Stimulated activated CD8-positive, alpha-beta memory T cell treated with anti-CD3 and anti-CD28 coated beads, Interleukin-15, amount 100 ng/mL, for 4 hours (primary cell): Measurements from ENCODE around the gene PRKCB.

Source experiments
- DNase-seq, 2 donors: peaks; one replicate each; pipeline ENCODE4 v3.0.0-alpha.2; 2020; ENCODE audit warnings: low read depth in 2 of 2

Gene PRKCB

DNA sequence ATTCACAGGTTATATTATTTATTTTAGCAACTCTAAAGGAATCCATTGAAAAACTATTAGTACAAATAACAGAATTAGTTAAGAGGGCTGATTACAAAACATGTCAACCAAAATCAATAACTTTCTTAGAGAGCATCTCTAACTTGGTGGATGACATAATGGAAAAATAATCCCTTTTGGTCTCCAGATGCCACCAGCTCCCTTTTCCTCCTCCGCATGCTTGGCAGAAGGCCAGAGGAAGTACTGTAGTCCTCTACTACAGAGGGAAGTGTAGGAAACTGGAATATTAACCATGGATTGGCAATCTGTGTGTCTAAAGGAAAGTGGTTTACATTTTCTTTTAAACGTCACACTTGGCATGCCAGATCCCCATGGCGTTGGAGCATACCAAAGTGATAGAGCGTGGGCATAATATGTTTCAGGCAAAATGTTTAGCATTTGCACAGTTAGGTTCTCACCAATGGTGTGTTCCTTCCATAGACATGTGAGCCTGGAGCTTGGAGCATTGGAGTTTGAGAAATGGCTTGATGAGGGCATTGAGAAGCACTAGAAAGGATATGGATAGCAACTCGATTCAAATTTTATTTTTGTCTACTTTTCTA lies 106.3 kb downstream of the PRKCB start:
- DNase-seq: no peak

DNA sequence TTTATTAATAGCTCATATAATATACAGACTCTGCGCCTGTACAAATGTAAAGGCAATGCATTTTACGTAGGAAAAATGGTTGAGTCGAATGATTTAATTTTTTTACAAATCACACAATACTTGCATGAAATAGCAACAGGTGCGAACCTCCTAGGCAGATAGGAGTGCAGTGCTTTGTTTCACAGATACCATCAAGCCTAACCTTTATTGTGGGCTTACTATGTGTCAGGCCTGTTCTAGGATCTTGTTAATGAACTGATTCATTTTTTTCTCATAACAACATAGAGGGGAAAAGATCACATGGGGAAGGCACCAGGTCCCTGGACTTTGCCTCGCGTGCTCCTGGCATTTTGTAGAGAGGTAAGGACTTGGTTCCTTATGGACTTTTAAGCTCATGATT lies 107.8 kb downstream of the PRKCB start:
- DNase-seq: no peak

DNA sequence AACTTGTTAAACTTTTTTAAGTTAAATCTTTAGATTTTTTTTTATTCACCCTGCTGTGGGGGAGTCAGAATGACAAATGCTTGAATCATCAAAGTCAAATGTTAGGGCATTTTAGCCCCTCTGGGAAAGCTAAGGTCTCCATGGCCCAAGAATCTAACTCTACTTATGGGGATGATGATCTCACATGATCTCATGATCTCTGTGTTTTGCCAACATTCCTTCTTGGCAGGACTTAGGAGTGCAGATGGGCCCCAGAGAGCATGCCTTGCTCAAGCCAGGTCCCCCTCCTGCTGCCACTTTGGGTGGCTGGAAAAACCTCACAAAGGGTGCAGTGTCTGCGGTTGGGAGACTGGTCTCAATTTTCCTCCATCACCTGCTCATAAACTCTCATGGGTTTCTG lies 108.6 kb downstream of the PRKCB start:
- DNase-seq: no peak

DNA sequence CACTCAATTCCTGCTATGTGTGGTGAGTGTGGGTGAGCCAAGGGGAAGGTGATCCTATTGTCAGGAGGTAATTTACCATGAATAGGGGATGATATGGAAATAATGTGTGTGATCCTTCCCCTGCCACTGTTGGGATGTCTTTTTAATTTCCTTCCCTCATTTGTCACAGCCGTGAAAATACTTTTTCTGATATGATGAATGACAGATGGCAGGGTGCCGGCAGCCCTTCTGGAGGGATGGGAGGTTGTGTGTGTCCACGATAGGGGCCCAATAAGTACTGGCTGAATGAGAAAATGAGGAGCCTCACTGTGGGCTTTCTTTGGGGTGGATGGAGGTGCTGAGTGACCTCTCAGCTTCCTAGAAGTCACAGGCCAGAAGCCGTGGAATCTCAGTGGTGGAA lies 109.5 kb downstream of the PRKCB start:
- no peak for DNase-seq

DNA sequence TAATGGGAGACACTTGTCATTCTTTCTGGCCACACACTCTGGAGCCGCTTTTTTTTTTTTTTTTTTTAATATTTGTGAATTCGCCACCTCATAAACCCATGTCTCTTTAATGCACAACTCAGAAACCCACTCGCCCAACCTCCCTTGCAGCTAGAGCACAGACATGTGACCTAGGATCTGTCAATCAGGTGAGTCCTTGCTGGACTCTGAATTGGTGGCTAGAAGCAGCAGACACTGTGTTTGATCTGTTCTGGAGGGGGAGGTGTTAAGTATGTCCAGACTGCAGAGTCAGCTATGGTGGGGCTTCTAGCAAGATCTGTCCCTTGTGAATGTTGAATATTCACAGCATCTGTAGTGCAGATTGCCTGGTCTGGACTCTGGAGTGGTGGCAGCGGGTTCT lies 112.1 kb downstream of the PRKCB start:
- DNase-seq: no peak

DNA sequence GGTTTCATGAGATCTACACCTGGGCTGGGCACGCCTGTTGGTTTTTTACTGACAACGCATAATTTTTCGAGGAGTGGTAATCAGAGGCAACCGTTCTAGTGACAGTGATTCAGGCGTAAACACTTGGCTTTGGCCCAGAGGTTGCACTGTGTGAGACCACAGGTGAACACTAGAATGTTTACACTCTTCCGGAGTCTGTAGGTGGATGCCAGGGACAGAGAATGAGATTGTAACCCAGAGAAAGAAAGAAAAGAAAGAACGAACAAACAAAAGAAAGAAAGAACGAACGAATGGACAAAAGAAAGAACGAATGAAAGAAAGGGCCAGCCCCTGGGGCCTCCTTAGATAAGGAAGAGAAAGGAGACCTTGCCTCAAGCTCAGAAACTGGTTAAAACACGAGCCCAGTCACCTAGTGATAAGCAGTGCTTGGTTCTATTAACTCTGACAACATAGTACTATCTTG lies 113.2 kb downstream of the PRKCB start:
- DNase-seq: peak in 1 of 2 donors; percentile 32

DNA sequence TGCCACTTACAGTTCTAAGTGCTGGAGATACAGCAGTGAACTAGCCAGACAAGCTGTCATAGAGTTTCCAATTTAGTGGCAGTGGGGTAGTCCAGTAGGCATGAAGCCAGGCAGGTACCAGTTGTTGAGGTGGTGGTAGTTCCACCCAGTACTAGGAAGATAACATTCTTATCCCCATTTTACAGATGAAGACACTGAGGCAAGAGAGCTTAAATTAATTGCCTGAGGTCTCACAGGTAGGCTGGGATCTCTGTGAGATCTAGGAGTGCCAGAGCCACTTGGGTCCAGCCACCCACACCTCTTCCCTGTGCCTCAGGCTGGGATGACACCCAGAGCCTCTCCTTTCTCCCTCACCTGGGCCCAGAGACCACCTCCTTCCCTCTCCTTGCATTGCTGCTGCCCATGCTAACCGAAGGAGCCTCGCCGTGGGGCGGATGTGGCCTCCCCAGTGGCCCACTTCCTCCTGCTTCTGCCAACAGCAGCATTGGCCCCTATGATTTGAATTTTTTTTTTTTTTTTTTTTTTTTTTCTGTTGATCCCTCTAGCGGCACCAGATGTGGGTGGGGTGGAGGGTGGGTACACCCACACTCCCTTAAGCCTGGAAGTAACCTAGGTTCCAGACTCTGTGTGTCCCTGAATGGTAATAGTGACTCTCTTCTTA lies 114.0 kb downstream of the PRKCB start:
- DNase-seq: peak; percentile 30 to 36

DNA sequence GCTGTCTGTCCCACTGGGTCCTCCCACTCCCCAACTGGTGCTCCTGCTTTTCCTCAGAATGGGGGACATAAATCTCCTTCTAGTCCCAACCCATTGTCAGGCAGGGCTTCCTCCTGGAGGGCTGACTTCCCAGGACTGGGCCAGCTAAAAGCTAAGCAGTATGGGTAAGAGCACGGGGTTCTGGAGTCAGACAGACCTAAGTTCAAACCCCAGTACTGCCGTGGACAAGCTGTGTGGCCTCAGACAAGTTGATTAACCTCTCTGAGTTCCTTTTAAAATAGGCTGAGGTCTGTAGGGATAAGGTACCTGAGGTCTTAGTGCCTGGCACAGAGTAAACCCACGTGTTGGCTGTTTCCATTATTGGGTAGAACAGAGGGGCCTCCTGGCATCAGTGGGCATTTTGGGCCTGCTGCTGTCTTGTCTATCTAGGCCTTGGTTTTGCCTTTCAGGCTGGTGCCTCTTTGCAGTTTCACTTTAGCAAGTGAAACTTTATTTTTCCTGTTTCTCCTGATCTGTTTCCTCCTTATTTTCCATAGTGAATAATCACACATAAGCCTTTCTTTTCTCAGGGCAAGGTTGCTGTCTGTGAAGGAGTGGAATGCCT lies 114.6 kb downstream of the PRKCB start:
- DNase-seq: no peak

DNA sequence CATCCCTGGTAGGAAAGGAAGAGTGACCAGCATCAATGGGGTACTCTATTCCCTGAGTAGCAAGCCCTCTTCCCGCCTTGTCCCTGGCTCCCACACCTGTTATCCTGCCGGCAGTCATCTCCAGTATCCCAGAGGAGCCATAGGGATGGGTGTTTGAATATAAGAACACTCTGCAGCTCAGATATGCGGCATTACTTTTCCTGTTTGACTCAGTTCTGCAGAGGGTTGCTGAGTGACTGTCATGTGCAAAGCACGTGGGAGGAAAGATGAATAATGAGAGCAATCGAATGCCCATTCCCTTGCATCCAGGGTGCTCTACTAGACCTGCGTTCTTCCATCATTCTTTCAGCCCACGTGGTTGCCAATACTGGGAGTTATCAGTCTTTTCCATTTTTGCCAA lies 115.1 kb downstream of the PRKCB start:
- DNase-seq: no peak

DNA sequence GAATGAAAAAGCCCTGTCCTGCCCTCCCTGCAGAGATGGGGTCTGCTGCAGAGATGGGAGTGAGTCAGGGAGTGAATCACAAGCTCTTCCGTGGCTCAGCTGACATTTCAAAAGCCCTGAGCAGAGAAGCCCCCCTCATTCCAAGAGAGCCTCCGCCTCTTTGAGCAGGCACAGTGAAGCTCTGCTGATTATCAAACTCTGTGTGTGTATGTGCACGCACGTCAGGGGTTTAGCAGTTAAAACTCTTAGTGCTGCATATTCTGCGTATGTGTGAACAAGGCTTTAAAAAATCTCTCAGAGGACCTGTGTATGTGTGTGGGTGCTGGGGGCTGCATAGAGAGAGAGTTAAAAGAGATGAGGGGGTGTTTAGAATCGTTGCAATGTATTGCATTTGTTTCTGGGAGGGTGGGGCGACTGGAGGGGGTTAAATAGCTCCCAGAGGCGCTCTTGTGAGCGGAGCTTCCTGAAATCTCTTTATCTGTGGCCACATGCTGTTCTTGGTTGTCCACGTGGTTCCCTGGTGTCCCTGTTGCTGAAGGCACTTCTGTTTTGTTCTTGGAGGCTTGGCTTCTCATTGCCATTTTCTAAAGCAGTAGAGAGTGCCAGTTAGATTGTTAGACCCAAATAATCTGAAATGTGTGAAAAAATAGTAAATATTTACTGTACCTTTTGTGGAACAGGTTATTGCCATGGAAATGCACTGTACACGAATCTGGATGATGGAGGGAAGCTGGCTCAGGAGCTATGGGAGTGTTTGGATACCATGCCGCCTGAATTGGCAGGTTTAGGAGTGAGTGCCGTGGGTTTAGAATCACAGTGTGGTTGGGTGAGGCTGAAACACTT lies 116.6 kb downstream of the PRKCB start:
- peak in 1 of 2 donors; percentile 45 for DNase-seq

DNA sequence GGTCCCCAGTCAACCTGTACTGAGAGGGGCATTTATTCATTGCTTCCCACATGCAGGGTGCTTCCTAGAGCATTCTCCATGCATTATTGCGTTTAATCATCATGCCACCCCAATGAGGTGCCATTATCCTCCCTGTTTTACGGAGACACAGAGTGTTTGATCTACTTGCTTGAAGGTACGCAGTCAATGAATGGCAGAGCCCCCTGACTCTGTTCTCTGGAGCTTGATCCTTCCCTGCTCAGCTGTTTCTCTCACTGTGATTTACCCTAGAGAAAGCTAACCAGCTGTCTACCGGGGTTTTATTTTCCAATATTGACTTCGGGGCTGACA lies 117.2 kb downstream of the PRKCB start:
- no peak for DNase-seq

DNA sequence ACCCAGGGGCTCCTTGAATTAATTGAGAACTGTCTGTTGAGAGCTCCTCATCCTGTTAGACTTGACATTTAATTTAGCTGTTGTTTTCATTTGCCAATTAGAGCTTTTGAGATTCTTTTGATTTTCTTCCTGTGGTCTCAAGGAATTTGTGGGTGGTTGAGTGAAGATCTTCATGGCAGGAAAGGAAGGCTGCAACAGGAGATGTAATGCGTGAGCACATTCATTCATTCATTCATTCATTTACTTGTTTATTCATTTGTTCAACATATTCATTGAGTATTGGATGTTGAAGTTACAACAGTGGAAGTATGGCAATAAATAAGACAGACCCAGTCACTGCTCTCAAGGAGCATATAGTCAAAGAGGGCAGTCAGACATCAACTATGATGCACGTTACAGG lies 117.7 kb downstream of the PRKCB start:
- no peak for DNase-seq

DNA sequence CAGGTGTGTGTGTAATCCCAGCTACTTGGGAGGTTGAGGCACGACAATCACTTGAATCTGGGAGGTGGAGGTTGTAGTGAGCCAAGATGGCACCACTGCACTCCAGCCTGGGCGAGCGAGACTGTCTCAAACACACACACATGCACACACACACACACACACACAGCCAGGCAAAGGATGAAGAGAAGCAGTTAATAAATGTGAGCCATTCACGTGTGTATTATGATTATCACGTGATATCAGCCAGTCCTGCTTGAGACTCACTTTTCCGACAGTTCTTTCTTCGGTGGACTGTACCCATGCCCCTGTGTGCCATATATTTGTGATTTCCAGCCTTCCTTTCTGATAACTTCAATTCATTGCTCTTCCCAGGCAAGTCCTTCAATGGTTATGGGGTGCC lies 119.3 kb downstream of the PRKCB start:
- no peak for DNase-seq

DNA sequence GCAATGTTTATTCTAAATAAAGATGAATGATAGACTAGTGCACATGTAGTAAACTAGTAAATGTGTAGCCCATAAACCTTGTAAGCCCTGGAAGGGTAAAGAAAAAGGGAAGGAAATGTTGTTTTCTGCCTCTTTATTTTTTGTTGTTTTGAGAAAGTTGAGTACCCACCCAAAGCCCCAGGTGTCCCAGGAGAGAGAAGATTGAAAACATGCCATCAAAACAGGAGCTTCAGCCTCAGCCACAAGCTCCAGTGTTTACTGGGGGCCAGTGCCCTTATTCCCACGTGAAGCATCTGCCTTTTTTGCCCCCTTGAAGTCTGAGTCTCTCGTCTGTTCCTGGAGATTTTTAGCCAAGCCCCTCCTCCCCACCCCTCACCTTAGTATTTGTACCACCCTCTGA lies 121.5 kb downstream of the PRKCB start:
- DNase-seq: no peak

DNA sequence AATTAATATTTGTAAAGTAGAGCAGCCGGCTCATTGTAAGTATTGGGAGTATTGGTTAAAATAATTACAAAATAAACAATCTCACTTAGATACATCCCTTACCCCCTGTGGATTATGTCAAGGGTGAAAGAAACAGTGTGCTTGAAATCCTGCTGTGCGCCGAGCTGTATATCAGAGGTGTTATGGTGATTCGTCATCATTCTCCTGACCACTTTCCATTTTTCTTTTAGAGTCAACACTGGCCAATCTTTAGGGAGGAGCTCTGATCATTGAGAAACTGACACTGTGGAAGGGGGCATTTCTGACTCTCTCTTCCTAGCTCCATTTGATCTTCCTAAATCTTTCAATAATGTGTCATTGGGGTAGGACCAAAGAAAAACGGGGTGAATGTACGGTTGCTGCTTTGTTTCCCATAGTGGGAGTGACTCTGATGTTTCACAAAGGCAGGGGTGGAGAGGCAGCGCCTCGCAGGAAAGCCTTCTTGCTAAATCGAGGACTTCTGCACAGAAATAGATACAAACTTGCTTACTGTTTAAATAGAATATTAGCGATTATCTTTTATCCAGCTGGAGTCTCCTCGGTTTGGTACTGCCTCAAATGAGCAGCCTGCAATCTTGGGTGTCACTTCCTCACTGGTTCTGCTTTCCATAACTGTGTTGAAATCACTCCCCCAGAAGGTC lies 123.4 kb downstream of the PRKCB start:
- DNase-seq: no peak

DNA sequence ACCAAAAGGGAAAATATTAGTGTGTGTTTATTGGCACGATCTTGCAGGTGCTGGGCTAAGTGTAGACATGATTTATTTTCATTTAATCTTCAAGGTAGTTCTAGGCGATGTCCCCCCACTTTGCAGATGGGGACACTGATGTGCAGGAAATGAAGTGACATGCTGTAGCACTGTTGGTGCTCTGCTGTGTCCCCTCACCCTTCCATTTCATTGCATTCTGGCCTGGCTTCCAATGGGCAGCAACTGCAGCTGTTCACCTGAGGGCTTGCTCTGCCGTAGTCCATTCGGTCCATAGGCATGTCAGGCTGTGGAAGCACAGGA lies 123.9 kb downstream of the PRKCB start:
- DNase-seq: no peak

DNA sequence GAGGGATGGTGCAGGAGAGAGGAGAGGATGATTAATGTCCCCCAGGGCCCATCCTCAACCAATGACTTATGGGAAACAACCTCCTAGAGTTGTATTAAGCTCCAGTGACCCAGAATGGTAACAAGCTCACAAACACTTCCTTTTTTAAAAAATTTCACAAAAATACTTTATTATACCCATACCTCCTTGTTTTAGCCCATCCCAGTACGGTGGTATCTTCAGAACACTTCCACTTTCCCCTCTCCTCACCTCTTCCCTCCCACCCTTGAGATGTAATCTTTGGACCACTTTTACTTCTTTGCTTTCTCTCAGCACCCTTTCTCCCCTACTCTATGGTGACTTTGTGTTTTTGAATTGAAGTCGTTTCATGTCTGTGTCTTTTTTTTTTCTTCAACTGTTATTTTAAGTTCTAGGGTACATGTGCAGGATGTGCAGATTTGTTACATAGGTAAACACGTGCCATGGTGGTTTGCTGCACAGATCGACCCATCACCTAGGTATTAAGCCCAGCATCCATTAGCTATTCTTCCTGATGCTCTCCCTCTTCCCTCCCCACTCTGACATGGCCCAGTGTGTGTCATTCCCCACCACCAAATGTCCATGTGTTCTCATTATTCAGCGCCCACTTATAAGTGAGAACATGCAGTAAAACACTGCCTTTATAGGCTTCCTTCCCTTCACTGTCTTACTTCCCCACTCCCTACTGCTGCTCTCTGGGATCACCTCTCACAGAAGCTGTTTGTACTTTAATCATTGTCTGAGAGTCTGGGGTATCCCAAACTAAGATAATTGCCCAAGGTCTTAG lies 124.5 kb downstream of the PRKCB start:
- DNase-seq: no peak

DNA sequence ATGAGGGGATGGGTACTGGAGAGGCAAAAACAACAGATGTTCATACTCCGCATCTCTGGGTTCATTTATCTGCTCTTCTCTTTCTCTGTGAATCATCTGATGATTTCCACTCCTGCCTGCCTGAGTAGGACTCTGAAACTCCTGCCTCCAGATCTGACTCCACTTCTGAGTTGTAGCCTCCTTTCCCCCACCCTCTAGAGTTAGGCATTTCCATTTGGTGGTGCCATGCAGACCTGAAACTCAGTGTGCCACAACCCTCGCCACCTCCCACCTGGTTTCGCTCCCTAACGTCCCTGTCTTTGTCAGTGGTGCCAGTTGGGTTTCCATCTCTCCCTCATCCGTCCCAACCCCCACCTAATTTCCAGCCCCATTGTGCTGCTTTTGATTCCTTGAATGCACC lies 126.2 kb downstream of the PRKCB start:
- no peak for DNase-seq

DNA sequence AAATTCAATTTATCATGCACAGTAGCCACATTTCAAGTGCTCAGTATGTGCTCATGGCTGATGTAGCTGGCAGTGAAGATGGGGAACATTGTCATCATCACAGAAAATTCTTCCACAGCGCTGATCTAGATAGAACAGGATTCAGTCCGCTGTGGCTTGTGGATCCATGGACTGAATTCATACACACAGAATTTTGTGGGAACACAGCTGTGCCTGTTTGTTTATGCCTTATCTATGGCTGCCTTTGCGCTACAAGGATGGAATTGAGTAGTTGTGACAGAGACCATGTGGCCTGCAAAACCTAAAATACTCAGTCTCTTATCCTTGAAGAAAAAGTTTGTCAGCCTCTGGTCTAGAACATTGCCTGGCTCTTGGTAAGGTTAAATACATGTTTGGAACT lies 128.4 kb downstream of the PRKCB start:
- DNase-seq: no peak

DNA sequence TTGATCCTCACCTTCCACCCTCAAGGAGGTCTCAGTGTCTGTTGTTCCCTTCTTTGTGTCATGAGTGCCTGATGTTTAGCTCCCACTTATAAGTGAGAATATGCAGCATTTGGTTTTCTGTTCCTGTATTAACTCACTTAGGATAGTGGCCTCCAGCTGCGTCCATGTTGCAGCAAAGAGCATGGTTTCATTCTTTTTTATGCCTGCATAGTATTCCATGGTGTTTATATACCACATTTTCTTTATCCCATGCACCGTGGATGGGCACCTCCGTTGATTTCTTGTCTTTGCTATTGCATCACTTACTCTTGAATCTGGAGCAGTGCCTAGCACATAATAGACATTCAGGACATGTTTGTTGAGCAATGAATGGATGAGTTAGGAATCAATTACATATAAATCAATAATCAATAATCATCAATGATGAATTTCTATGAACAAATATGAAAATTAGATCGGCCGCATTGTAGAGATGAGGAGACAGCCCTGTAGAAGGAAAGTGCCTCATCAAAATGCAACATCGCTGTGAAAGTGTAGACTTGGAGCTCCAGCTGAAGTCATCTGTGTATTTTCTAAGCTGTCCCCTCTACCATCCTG lies 129.5 kb downstream of the PRKCB start:
- no peak for DNase-seq
